HepG2 (cell line): ENCODE results near the gene GNA12. TPM values are rescaled to one million over a fixed set of nuclear protein-coding genes. Genes with fewer than 3 reads are reported as not detected.
"Not testable (repeated sequence)": the region's sequence is repeated elsewhere in the genome, so short reads cannot be mapped to it uniquely, and the experiment has no call there.

Source experiments
- ATAC-seq: fragments of 200-7000 bp; cut with Tn5 transposase; 3 replicates; pipeline ENCODE4 v1.9.1; 2020; ENCODE audit warnings: mild to moderate bottlenecking, moderate library complexity
- BruUV-seq: library from RNA; stranded (reverse); fragments of 400-500 nt; replicated peaks from 2 replicates; lab custom pipeline; 2021; lab: Mats Ljungman, UMichigan
- CTCF ChIA-PET: fragments of 300-600 bp; formaldehyde crosslinking; extraction: SDS; loops from one replicate; lab custom pipeline; 2021; ENCODE audit warnings: low total read pairs, inconsistent platforms, low intra/inter-chr PET ratio; lab: Yijun Ruan, JAX
- POLR2A ChIA-PET: fragments of 350-600 bp; sonication (Branson Sonifier 250); formaldehyde crosslinking; loops from one replicate; lab custom pipeline; 2020; ENCODE audit warnings: antibody characterized with exemption, inconsistent platforms; lab: Yijun Ruan, JAX
- DNase-seq: peaks from one replicate; pipeline ENCODE4 v3.0.0-alpha.2; 2015; ENCODE audit warnings: low spot score
- FAIRE-seq: peaks from 3 replicates; lab custom pipeline; 2011; peaks lifted over from hg19 to GRCh38; lab: Jason Lieb, UNC
- H2AFZ ChIP-seq: one replicate; pipeline ENCODE4 v1.6.1; 2011; ENCODE audit warnings: low read length, inconsistent platforms
- H3K27ac ChIP-seq: fragments of 300-600 bp; 3 replicates; pipeline ENCODE4 v1.8.0; 2011; ENCODE audit warnings: mixed run types, mild to moderate bottlenecking, mixed read lengths, low read length, inconsistent platforms; ENCODE audit not compliant: insufficient read depth; ENCODE audit errors: extremely low read length
- H3K27me3 ChIP-seq, 2 experiments: fragments of 200-600 bp in 1 of 2; 2 replicates in 1 of 2; 3 replicates in 1 of 2; pipeline versions ENCODE4 v1.6.0 to v1.8.0; 2011; ENCODE audit warnings: low read length in 2 of 2, mild to moderate bottlenecking in 2 of 2, moderate library complexity in 2 of 2, inconsistent platforms in 1 of 2; ENCODE audit not compliant: insufficient read depth in 2 of 2, control insufficient read depth in 1 of 2
- H3K36me3 ChIP-seq, 2 experiments: fragments of 200-600 bp in 1 of 2; replicated peaks in 1 of 2; 2 replicates in 1 of 2; 3 replicates in 1 of 2; pipeline versions ENCODE4 v1.5.1 to v1.8.0; 2011; ENCODE audit warnings: low read length in 2 of 2, inconsistent platforms in 1 of 2; ENCODE audit not compliant: insufficient read depth in 2 of 2, control insufficient read depth in 1 of 2
- H3K4me1 ChIP-seq: 2 replicates; pipeline ENCODE4 v1.5.1; 2012; ENCODE audit warnings: low read length, inconsistent platforms; ENCODE audit not compliant: insufficient read depth
- H3K4me2 ChIP-seq: 2 replicates; pipeline ENCODE4 v1.6.0; 2011; ENCODE audit warnings: low read depth, low read length, inconsistent platforms
- H3K4me3 ChIP-seq, 3 experiments: fragments of 200-600 bp in 1 of 3; sonication (generic), shearing (Covaris generic) in 1 of 3; replicated peaks in 1 of 3; 2 replicates each; pipeline ENCODE4 v1.5.1; 2011 to 2016; ENCODE audit warnings: low read length in 3 of 3, inconsistent platforms in 2 of 3, low read depth in 2 of 3, mild to moderate bottlenecking in 2 of 3, control low read depth in 1 of 3, mixed read lengths in 1 of 3; ENCODE audit not compliant: insufficient read depth in 1 of 3
- H3K79me2 ChIP-seq: one replicate; pipeline ENCODE4 v1.6.1; 2011; ENCODE audit warnings: low read length, inconsistent platforms; ENCODE audit not compliant: insufficient read depth
- H3K9ac ChIP-seq: 2 replicates; pipeline ENCODE4 v1.6.0; 2011; ENCODE audit warnings: mild to moderate bottlenecking, low read depth, low read length, inconsistent platforms; ENCODE audit not compliant: insufficient read depth
- H3K9me3 ChIP-seq: 2 replicates; pipeline ENCODE4 v1.5.1; 2012; ENCODE audit warnings: mild to moderate bottlenecking, low read length
- H4K20me1 ChIP-seq: 2 replicates; pipeline ENCODE4 v1.6.0; 2011; ENCODE audit warnings: inconsistent platforms, mild to moderate bottlenecking, low read length, moderate library complexity; ENCODE audit not compliant: insufficient read depth
- GTF3A ChIP-seq: sonication (generic); formaldehyde crosslinking; conservative IDR thresholded peaks from 2 replicates; pipeline ENCODE4 v1.4.0; 2020; ENCODE audit warnings: mild to moderate bottlenecking, missing genetic modification reagents
- HNRNPH1 ChIP-seq: fragments of 200-400 bp; formaldehyde crosslinking; optimal IDR thresholded peaks from 2 replicates; pipeline ENCODE3; 2017; ENCODE audit warnings: mild to moderate bottlenecking, low read depth, low read length
- KAT8 ChIP-seq: IDR thresholded peaks from 2 replicates; pipeline ENCODE4 v1.6.1; 2016; ENCODE audit warnings: missing genetic modification reagents, missing compliant biosample characterization
- ZBTB8A ChIP-seq: sonication (generic); formaldehyde crosslinking; IDR thresholded peaks from 2 replicates; pipeline ENCODE4 v1.4.0; 2020; ENCODE audit warnings: mild to moderate bottlenecking, low read depth, missing genetic modification reagents, borderline replicate concordance
- ZNF207 ChIP-seq: fragments of 450-650 bp; IDR thresholded peaks from 2 replicates; pipeline ENCODE4 v1.6.1; 2016; ENCODE audit warnings: antibody characterized with exemption, borderline replicate concordance
- ZNF274 ChIP-seq: sonication (generic); formaldehyde crosslinking; IDR thresholded peaks from 2 replicates; pipeline ENCODE4 v1.5.1; 2020; ENCODE audit warnings: mild to moderate bottlenecking, missing genetic modification reagents
- WGBS: methylation state at CpG from one replicate; pipeline ENCODE4 v1.1.6; 2017; ENCODE audit warnings: low lambda C conversion rate; 5-methylcytosine and 5-hydroxymethylcytosine counted together
- in situ Hi-C: cut with HindIII; loops from 2 replicates; pipeline ENCODE4 v1.10.0; 2017; ENCODE audit warnings: low pct_unique_long_range_greater_than_20kb; ENCODE audit not compliant: extremely low pct_ligation_motif_present
- intact Hi-C: fragments of 100-400 bp; cut with micrococcal nuclease; formaldehyde crosslinking; loops from one replicate; pipeline ENCODE4 v1.10.0; 2022; ENCODE audit not compliant: unreplicated experiment
- polyA plus RNA-seq, 8 experiments: library from polyadenylated mRNA; depleted of rRNA in 3 of 8; stranded (reverse) in 7 of 8; unstranded in 1 of 8; fragments of >200 nt; fragmentation: Illumina TruSeq in 4 of 8; extraction: Trizol in 4 of 8; gene quantifications; 2 replicates each; pipeline versions ENCODE4 v1.2.1 to v1.2.3, GENCODE V29; 2011 to 2016; ENCODE audit warnings: low read depth in 4 of 8, missing spikeins in 1 of 8, mixed read lengths in 1 of 8; ENCODE audit not compliant: insufficient read depth in 1 of 8
- total RNA-seq, 5 experiments: library from RNA; depleted of rRNA; stranded (reverse); fragments of >200 nt; fragmentation: Illumina TruSeq; extraction: Trizol; gene quantifications; 2 replicates each; pipeline ENCODE4 v1.2.3, GENCODE V29; 2016; ENCODE audit warnings: low read depth in 1 of 5
- TF ChIP-seq, protein P1 (sequence below): sonication (generic); formaldehyde crosslinking; IDR thresholded peaks from 2 replicates; pipeline ENCODE4 v1.4.0; 2020; ENCODE audit warnings: missing genetic modification reagents
- TF ChIP-seq, protein P2 (sequence below): sonication (generic); formaldehyde crosslinking; IDR thresholded peaks from 2 replicates; pipeline ENCODE4 v1.5.1; 2020; ENCODE audit warnings: missing genetic modification reagents, mild to moderate bottlenecking, borderline replicate concordance

Gene GNA12
- total and polyA plus RNA-seq, 2 of the 13 experiments (the other 11 are each of a cell fraction or from before 2014, with no cell fraction given), result 16.2 to 50.9 TPM

- DNase-seq, result no peak
- POLR2A ChIA-PET, result interaction anchor here (1.5 kb wide), 1 partner anchor 11 kb away, joined by 4 read pairs; no protein-coding TSS in a partner anchor
- TF ChIP-seq HNRNPH1 (no peak), ZNF274 (CRISPR knock-in tag) (no peak), KAT8 (CRISPR knock-in tag) (no peak), ZBTB8A (no peak), GTF3A (CRISPR knock-in tag) (no peak), ZNF207 (no peak)
- TF ChIP-seq, protein P1, sequence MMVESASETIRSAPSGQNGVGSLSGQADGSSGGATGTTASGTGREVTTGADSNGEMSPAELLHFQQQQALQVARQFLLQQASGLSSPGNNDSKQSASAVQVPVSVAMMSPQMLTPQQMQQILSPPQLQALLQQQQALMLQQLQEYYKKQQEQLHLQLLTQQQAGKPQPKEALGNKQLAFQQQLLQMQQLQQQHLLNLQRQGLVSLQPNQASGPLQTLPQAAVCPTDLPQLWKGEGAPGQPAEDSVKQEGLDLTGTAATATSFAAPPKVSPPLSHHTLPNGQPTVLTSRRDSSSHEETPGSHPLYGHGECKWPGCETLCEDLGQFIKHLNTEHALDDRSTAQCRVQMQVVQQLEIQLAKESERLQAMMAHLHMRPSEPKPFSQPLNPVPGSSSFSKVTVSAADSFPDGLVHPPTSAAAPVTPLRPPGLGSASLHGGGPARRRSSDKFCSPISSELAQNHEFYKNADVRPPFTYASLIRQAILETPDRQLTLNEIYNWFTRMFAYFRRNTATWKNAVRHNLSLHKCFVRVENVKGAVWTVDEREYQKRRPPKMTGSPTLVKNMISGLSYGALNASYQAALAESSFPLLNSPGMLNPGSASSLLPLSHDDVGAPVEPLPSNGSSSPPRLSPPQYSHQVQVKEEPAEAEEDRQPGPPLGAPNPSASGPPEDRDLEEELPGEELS (CRISPR knock-in tag), result no peak
- TF ChIP-seq, protein P2, sequence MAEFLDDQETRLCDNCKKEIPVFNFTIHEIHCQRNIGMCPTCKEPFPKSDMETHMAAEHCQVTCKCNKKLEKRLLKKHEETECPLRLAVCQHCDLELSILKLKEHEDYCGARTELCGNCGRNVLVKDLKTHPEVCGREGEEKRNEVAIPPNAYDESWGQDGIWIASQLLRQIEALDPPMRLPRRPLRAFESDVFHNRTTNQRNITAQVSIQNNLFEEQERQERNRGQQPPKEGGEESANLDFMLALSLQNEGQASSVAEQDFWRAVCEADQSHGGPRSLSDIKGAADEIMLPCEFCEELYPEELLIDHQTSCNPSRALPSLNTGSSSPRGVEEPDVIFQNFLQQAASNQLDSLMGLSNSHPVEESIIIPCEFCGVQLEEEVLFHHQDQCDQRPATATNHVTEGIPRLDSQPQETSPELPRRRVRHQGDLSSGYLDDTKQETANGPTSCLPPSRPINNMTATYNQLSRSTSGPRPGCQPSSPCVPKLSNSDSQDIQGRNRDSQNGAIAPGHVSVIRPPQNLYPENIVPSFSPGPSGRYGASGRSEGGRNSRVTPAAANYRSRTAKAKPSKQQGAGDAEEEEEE (CRISPR knock-in tag), result no peak
- TF ChIP-seq, all 625 proteins: peak for 0
- no TSS peak for BruUV-seq
- intact Hi-C loops (no loop called here), in situ Hi-C loops (no loop called here)
- Histone ChIP-seq H3K36me3 (peaks cover 0 to 1% of the 10 kb centered on the region in 2 experiments; a peak in 1 of 5 replicates), H3K79me2 (peaks cover 29% of the 10 kb centered on the region), H3K9ac (no peak overlapping the region), H3K4me3 (no peak overlapping the region), H3K4me1 (no peaks in the 10 kb centered on the region), H3K9me3 (no peaks in the 10 kb centered on the region), H3K27ac (no peak overlapping the region), H3K27me3 (no peaks in the 10 kb centered on the region), H2AFZ (no peak overlapping the region), H4K20me1 (no peaks in the 10 kb centered on the region), H3K4me2 (no peak overlapping the region)
- WGBS, result 100% methylated on average over 5 of the region's 5 CpGs
- FAIRE-seq (no peak), ATAC-seq (no peak)
- CTCF ChIA-PET, result no interaction called here
Observed at GRCh38 chr7:2750004-2750407, 94.1 kb downstream of the GNA12 start.

- H3K36me3 ChIP-seq, H3K9me3 ChIP-seq, FAIRE-seq, H3K27ac ChIP-seq, DNase-seq, H3K27me3 ChIP-seq, CTCF ChIA-PET, BruUV-seq, H2AFZ ChIP-seq, H4K20me1 ChIP-seq, intact Hi-C loops, POLR2A ChIA-PET, H3K4me1 ChIP-seq, in situ Hi-C loops, ATAC-seq, H3K4me3 ChIP-seq, H3K4me2 ChIP-seq, H3K9ac ChIP-seq: not testable (repeated sequence)
- peaks cover 29% of the 10 kb centered on the region for H3K79me2 ChIP-seq
Observed at GRCh38 chr7:2748684-2749083, 95.4 kb downstream of the GNA12 start.
